ENCODE measurements around the gene NPC1. TPM values are rescaled to one million over a fixed set of nuclear protein-coding genes. Genes with fewer than 3 reads are reported as not detected.

Gene NPC1
- total RNA-seq, 1 experiment from 2014 or later: 51.6 TPM

DNA sequence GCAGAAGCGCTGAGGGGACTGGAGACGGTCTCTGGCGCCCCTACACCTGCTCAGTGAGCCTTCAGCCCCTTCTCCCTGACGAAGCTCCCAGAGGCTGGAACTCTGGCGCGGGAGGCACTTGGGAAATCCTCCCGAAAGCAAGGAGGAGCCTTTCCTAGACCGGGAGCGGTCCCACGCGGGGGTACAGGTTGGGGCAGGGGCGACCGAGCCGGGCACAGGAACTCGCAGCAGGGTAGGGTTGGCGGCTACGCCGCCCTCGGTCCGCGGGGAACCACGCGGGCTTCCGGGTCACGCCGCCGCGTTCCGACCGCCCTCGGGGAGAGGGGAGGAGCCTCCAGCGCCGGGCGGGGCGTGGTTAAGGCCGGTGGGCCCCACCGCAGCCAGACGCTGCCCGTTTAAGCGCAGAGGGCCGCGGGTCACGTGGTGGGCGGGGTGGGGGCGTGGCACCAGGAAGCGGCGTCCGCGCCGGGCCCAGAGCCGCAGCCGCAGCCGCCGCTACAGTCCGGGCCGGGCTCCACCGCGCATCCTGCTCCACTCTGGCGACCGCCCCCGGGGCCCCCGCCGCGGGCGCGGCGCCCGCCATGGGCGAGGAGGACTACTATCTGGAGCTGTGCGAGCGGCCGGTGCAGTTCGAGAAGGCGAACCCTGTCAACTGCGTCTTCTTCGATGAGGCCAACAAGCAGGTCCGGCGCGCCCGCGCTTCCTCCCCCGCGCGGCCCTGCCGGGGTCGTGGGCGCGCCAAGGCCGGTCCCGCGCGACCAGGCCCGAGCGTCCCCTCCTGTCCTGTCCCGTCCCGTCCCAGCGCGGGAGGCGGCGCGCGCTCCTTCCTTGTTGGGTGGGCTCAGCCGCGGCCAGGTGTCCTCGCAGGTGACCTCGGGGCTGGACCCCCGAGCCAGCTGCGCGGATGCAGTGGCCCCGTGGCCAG lies 83.0 kb downstream of the NPC1 start, which contains the start of gene RMC1 (continued):
- peak; percentile 55; the same call in 1 of the 2 replicates for TF ChIP-seq EGR1 (IDR thresholded peaks at IDR 0.05; ENCODE audit: low read depth)
- no peak for TF ChIP-seq EZH2phosphoT487 (IDR thresholded peaks at IDR 0.05; ENCODE audit: borderline replicate concordance)
- TF ChIP-seq YY1 (IDR thresholded peaks at IDR 0.05; ENCODE audit: extremely low read depth, insufficient replicate concordance, low read depth, low read length): no peak
- no peak for TF ChIP-seq SRF (IDR thresholded peaks at IDR 0.05; ENCODE audit: low read depth)
- TF ChIP-seq JUND (IDR thresholded peaks at IDR 0.05): no peak

DNA sequence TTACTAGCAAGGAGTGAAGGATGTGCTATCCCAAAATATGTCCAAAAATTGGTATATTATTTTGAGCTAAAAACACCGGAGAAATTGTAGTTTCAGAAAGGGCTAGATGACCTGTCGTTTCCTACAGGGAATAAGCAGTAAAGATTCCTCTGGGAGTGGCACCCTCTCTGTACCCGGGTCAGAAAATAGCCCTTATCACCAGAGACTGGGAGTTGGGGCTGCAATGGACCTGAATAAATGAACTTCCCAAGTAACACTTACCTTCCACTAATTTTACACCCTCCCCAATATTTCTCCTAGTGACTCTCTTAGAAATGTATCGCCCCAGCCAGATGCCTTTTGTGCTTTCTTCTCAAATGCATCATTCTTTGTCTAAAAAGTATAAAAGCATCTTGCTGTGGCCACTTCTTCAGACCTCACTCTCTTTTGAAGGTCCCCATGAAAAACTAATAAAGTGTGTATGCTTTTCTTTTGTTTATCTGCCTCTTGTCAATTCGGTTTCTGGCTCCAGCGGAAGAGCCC lies 83.7 kb downstream of the NPC1 start:
- CTCF ChIA-PET: interaction anchor here (1.2 to 3.8 kb wide), 2 partner anchors 200 to 519 kb away, joined by 3 to 14 read pairs; no protein-coding TSS in a partner anchor
- RAD21 ChIA-PET (ENCODE audit: low non-redundant PET in 1 of 2, low total read pairs in 2 of 2, uncharacterized antibody in 2 of 2, unreplicated experiment in 2 of 2): no interaction called here
- Histone ChIP-seq H3K79me2 (ENCODE audit: insufficient read depth, low read length) (peaks cover 30% of the 10 kb centered on the region), H3K36me3 (ENCODE audit: control insufficient read depth in 1 of 2, insufficient read depth in 2 of 2, low read length in 2 of 2) (peaks cover 0 to 7% of the 10 kb centered on the region in 2 experiments; a peak in 1 of 4 replicates), H3K4me3 (replicated peaks in 1 of 2; ENCODE audit: low read depth in 1 of 2, low read length in 2 of 2) (peak overlapping the region; percentile 52 to 92), H2AFZ (ENCODE audit: low read depth, low read length, poor library complexity, severe bottlenecking) (peak overlapping the region; percentile 73), H3K9me3 (ENCODE audit: control insufficient read depth in 1 of 2, insufficient read depth in 1 of 2, low read depth in 1 of 2, low read length in 2 of 2) (no peaks in the 10 kb centered on the region), H3K9ac (ENCODE audit: low read length) (peak overlapping the region; percentile 81), H3K9me2 (ENCODE audit: insufficient read depth) (no peaks in the 10 kb centered on the region), H3K4me2 (ENCODE audit: low read length) (peak overlapping the region; percentile 93), H3K27me3 (ENCODE audit: insufficient read depth, low read length) (no peaks in the 10 kb centered on the region), H3K4me1 (ENCODE audit: control insufficient read depth in 1 of 2, insufficient read depth in 2 of 2, low read length in 2 of 2) (peaks cover 10 to 33% of the 10 kb centered on the region in 2 experiments; a peak in 3 of 4 replicates), H4K20me1 (ENCODE audit: insufficient read depth) (no peaks in the 10 kb centered on the region), H3K27ac (ENCODE audit: low read depth, low read length) (peak overlapping the region; percentile 46; the same call in 1 of the 2 replicates)
- BruUV-seq (replicated peaks): TSS peak; percentile 90
- intact Hi-C loops (cut with micrococcal nuclease): loop anchor here (5.0 to 10.0 kb wide), 2 partner anchors 370 to 708 kb away; no protein-coding TSS in a partner anchor
- ATAC-seq (no peak), DNase-seq (ENCODE audit: low read depth, low spot score) (no peak)
- POLR2A ChIA-PET: no interaction called here
- no peak for TF ChIP-seq ZFX (IDR thresholded peaks at IDR 0.05)
